Thyroid gland (tissue), 4 donors: ENCODE data around the gene SYNRG. TPM values are rescaled to one million over a fixed set of nuclear protein-coding genes. Genes with fewer than 3 reads are reported as not detected.

Source experiments
- DNase-seq, 2 donors: peaks; one replicate each; pipeline ENCODE4 v3.0.0-alpha.2; 2019
- H3K27ac ChIP-seq, 3 donors: fragments of 200-600 bp; sonication (generic); 1 replicate in 2 of 3; 2 replicates in 1 of 3; pipeline ENCODE4 v1.5.1; 2016 to 2019; ENCODE audit warnings: mild to moderate bottlenecking in 1 of 3, moderate library complexity in 1 of 3
- H3K27me3 ChIP-seq: fragments of 200-600 bp; sonication (generic); one replicate; pipeline ENCODE4 v1.5.1; 2019
- H3K36me3 ChIP-seq, 2 donors: fragments of 200-600 bp; sonication (generic); one replicate each; pipeline ENCODE4 v1.5.1; 2016 to 2019
- H3K4me1 ChIP-seq, 2 donors: fragments of 200-600 bp; sonication (generic); one replicate each; pipeline ENCODE4 v1.5.1; 2017 to 2019
- H3K4me3 ChIP-seq, 3 donors: fragments of 200-600 bp; sonication (generic); replicated peaks in 1 of 3; 1 replicate in 2 of 3; 2 replicates in 1 of 3; pipeline ENCODE4 v1.5.1; 2016; ENCODE audit warnings: mild to moderate bottlenecking in 1 of 3
- H3K9me3 ChIP-seq: fragments of 200-600 bp; sonication (generic); one replicate; pipeline ENCODE4 v1.5.1; 2017
- CTCF ChIP-seq, 6 experiments: fragments of 200-600 bp in 3 of 6; fragments of 450-650 bp in 3 of 6; sonication (generic) in 3 of 6; IDR thresholded peaks; one replicate each; pipeline ENCODE4 v1.5.1; 2016 to 2019; ENCODE audit warnings: antibody characterized with exemption in 6 of 6, mild to moderate bottlenecking in 2 of 6, inconsistent platforms in 1 of 6, moderate library complexity in 1 of 6
- POLR2A ChIP-seq, 2 donors: fragments of 450-650 bp; IDR thresholded peaks; one replicate each; pipeline ENCODE4 v1.6.1; 2017; ENCODE audit warnings: antibody characterized with exemption in 2 of 2, mild to moderate bottlenecking in 2 of 2, moderate library complexity in 1 of 2
- WGBS, 2 donors: methylation state at CpG; one replicate each; pipeline ENCODE4 v1.1.5; 2017; 5-methylcytosine and 5-hydroxymethylcytosine counted together
- intact Hi-C: fragments of 100-400 bp; cut with DNase I; formaldehyde crosslinking; loops from one replicate; pipeline ENCODE4 v1.15.1; 2023
- total RNA-seq, 4 donors: library from RNA; depleted of rRNA; stranded (reverse); fragments of >200 nt; gene quantifications; one replicate each; pipeline ENCODE4 v1.2.3, GENCODE V29; 2016

SYNRG gene
- total RNA-seq, 4 donors from 2014 or later = 33.4 to 54.1 (median 41.6) TPM

- no peaks in the 10 kb centered on the region for H3K9me3 ChIP-seq
- no peaks in the 10 kb centered on the region for H3K27me3 ChIP-seq
- no peak for TF ChIP-seq CTCF (IDR thresholded peaks at IDR 0.05)
- no peak for TF ChIP-seq POLR2A (IDR thresholded peaks at IDR 0.05)
- peak overlapping the region in 1 of 3 donors; percentile 43 for H3K27ac ChIP-seq
- 85 to 94% methylated on average over 2 of the region's 2 CpGs for WGBS, 2 donors
- H3K4me3 ChIP-seq = no peak overlapping the region
- no peaks in the 10 kb centered on the region for H3K36me3 ChIP-seq
- H3K4me1 ChIP-seq = peaks cover 36 to 40% of the 10 kb centered on the region in 2 donors
- no peak for DNase-seq
- intact Hi-C loops = no loop called here
Observed at GRCh38 chr17:37493249-37494027, 115.8 kb downstream of the SYNRG start.

- Histone ChIP-seq H3K27me3 (no peaks in the 10 kb centered on the region), H3K27ac (peak overlapping the region; percentile 75 to 94 (median 83)), H3K9me3 (no peaks in the 10 kb centered on the region), H3K4me1 (peaks cover 44 to 49% of the 10 kb centered on the region in 2 donors), H3K36me3 (no peaks in the 10 kb centered on the region), H3K4me3 (no peak overlapping the region)
- no peak for DNase-seq
- intact Hi-C loops = no loop called here
- TF ChIP-seq POLR2A (IDR thresholded peaks at IDR 0.05) (no peak), CTCF (IDR thresholded peaks at IDR 0.05) (no peak)
- 56 to 71% methylated on average over 4 of the region's 4 CpGs for WGBS, 2 donors
Observed at GRCh38 chr17:37492167-37492566, 117.1 kb downstream of the SYNRG start.

- Histone ChIP-seq H3K36me3 (no peaks in the 10 kb centered on the region), H3K4me1 (peaks cover 44 to 49% of the 10 kb centered on the region in 2 donors), H3K9me3 (no peaks in the 10 kb centered on the region), H3K27me3 (no peaks in the 10 kb centered on the region), H3K4me3 (peak overlapping the region in 2 of 3 donors; percentile 64 to 85), H3K27ac (peak overlapping the region; percentile 75 to 94 (median 83))
- WGBS, 2 donors = 20 to 21% methylated on average over 22 to 24 of the region's 24 CpGs
- TF ChIP-seq CTCF (IDR thresholded peaks at IDR 0.05) = no peak
- peak in 1 of 2 donors; percentile 75 for TF ChIP-seq POLR2A (IDR thresholded peaks at IDR 0.05)
- intact Hi-C loops = no loop called here
- peak; percentile 57 to 73 for DNase-seq
Observed at GRCh38 chr17:37490638-37491614, 118.3 kb downstream of the SYNRG start.

GRCh38 chr17:37490022-37490587, 119.1 kb downstream of the SYNRG start:
- intact Hi-C loops = no loop called here
- no peaks in the 10 kb centered on the region for H3K36me3 ChIP-seq
- TF ChIP-seq CTCF (IDR thresholded peaks at IDR 0.05) (peak in 2 of 6 experiments; percentile 23 to 49), POLR2A (IDR thresholded peaks at IDR 0.05) (peak in 1 of 2 donors; percentile 17)
- 0% methylated on average over 12 to 13 of the region's 56 CpGs for WGBS, 2 donors
- no peaks in the 10 kb centered on the region for H3K9me3 ChIP-seq
- no peaks in the 10 kb centered on the region for H3K27me3 ChIP-seq
- H3K4me1 ChIP-seq = peaks cover 44% of the 10 kb centered on the region in 2 donors
- peak overlapping the region; percentile 64 to 85 (median 81) for H3K4me3 ChIP-seq
- DNase-seq = peak; percentile 88
- peak overlapping the region; percentile 75 to 94 (median 83) for H3K27ac ChIP-seq
